HUES64 (cell line): ENCODE measurements around the gene NOBOX. TPM values are rescaled to one million over a fixed set of nuclear protein-coding genes. Genes with fewer than 3 reads are reported as not detected.
"Not testable (repeated sequence)": the region's sequence is repeated elsewhere in the genome, so short reads cannot be mapped to it uniquely, and the experiment has no call there.

Experiments
- H3K27ac ChIP-seq: 2 replicates; pipeline ENCODE4 v1.7.0; 2013; ENCODE audit warnings: low read depth, low read length, inconsistent platforms
- H3K27me3 ChIP-seq: 2 replicates; pipeline ENCODE4 v1.6.1; 2013; ENCODE audit warnings: mild to moderate bottlenecking, low read length; ENCODE audit not compliant: insufficient read depth
- H3K36me3 ChIP-seq: 2 replicates; pipeline ENCODE4 v1.6.1; 2013; ENCODE audit warnings: mild to moderate bottlenecking, low read length; ENCODE audit not compliant: insufficient read depth
- H3K4me1 ChIP-seq: 2 replicates; pipeline ENCODE4 v1.6.1; 2013; ENCODE audit warnings: mild to moderate bottlenecking, low read length, moderate library complexity; ENCODE audit not compliant: insufficient read depth
- H3K4me3 ChIP-seq: 2 replicates; pipeline ENCODE4 v1.5.1; 2013; ENCODE audit warnings: mild to moderate bottlenecking, low read length, moderate library complexity
- H3K9ac ChIP-seq: 2 replicates; pipeline ENCODE4 v1.6.1; 2013; ENCODE audit warnings: mild to moderate bottlenecking, low read depth, low read length
- H3K9me3 ChIP-seq: 2 replicates; pipeline ENCODE4 v1.6.1; 2013; ENCODE audit warnings: low read depth, low read length; ENCODE audit not compliant: insufficient read depth
- WGBS: fragments of 150-250, 120-280 bp; methylation state at CpG from one replicate; pipeline ENCODE4 v1.1.7; 2013; ENCODE audit warnings: missing lambda C conversion rate; 5-methylcytosine and 5-hydroxymethylcytosine counted together
- polyA plus RNA-seq, 2 experiments: library from polyadenylated mRNA; stranded (reverse); fragments of 50-300 nt; gene quantifications; one replicate each; pipeline ENCODE4 v1.2.3, GENCODE V29; 2013

NOBOX gene
- not detected for polyA plus RNA-seq (2013, experiment 1 of 2)
- polyA plus RNA-seq (2013, experiment 2 of 2): not detected

GRCh38 chr7:144403649-144404061 is at the start of gene NOBOX:
NOBOX (minus strand) TSS chr7:144403693.
- Histone ChIP-seq H3K36me3 (no peaks in the 10 kb centered on the region), H3K4me3 (no peak within 1 kb of the TSS), H3K27me3 (no peaks in the 10 kb centered on the region), H3K4me1 (no peaks in the 10 kb centered on the region; the same call in 1 of the 2 replicates), H3K9ac (no peak within 1 kb of the TSS), H3K27ac (no peak within 1 kb of the TSS), H3K9me3 (no peaks in the 10 kb centered on the region)
- WGBS: 95% methylated on average over 39 of the region's 39 CpGs

- peaks cover 44% of the 10 kb centered on the region for H3K9me3 ChIP-seq
- H3K9ac ChIP-seq: no peak overlapping the region
- H3K27ac ChIP-seq: no peak overlapping the region
- no peak overlapping the region for H3K4me3 ChIP-seq
- H3K36me3 ChIP-seq: no peaks in the 10 kb centered on the region
- no peaks in the 10 kb centered on the region for H3K27me3 ChIP-seq
- no peaks in the 10 kb centered on the region for H3K4me1 ChIP-seq
- WGBS: 95% methylated on average over 5 of the region's 5 CpGs
These were observed 48.6 kb upstream of the NOBOX start for GRCh38 chr7:144452064-144452463.

GRCh38 chr7:144445590-144445989 is 42.1 kb upstream of the NOBOX start:
- no peaks in the 10 kb centered on the region for H3K36me3 ChIP-seq
- WGBS: 78% methylated on average over 1 of the region's 1 CpG
- no peak overlapping the region for H3K9ac ChIP-seq
- no peak overlapping the region for H3K4me3 ChIP-seq
- no peaks in the 10 kb centered on the region for H3K4me1 ChIP-seq
- H3K9me3 ChIP-seq: no peaks in the 10 kb centered on the region
- no peak overlapping the region for H3K27ac ChIP-seq
- no peaks in the 10 kb centered on the region for H3K27me3 ChIP-seq

GRCh38 chr7:144439717-144440205 is 36.3 kb upstream of the NOBOX start:
- Histone ChIP-seq H3K9me3 (no peaks in the 10 kb centered on the region), H3K4me3 (no peak overlapping the region), H3K9ac (no peak overlapping the region), H3K4me1 (no peaks in the 10 kb centered on the region), H3K36me3 (no peaks in the 10 kb centered on the region), H3K27me3 (no peaks in the 10 kb centered on the region), H3K27ac (no peak overlapping the region)
- 86% methylated on average over 5 of the region's 5 CpGs for whole genome bisulfite sequencing

GRCh38 chr7:144438759-144439158 is 35.3 kb upstream of the NOBOX start:
- Histone ChIP-seq H3K4me1 (no peaks in the 10 kb centered on the region), H3K27ac (no peak overlapping the region), H3K9ac (no peak overlapping the region), H3K4me3 (no peak overlapping the region), H3K27me3 (no peaks in the 10 kb centered on the region), H3K9me3 (no peaks in the 10 kb centered on the region), H3K36me3 (no peaks in the 10 kb centered on the region)
- 93% methylated on average over 3 of the region's 3 CpGs for WGBS

- Histone ChIP-seq H3K4me1 (no peaks in the 10 kb centered on the region), H3K36me3 (no peaks in the 10 kb centered on the region), H3K9ac (no peak overlapping the region), H3K9me3 (no peaks in the 10 kb centered on the region), H3K27me3 (no peaks in the 10 kb centered on the region), H3K4me3 (no peak overlapping the region), H3K27ac (no peak overlapping the region)
- WGBS: 88% methylated on average over 4 of the region's 4 CpGs
These were observed 34.1 kb upstream of the NOBOX start for GRCh38 chr7:144437370-144438191.

- Histone ChIP-seq H3K36me3 (no peaks in the 10 kb centered on the region), H3K27me3 (no peaks in the 10 kb centered on the region), H3K4me3 (no peak overlapping the region), H3K4me1 (no peaks in the 10 kb centered on the region), H3K27ac (no peak overlapping the region), H3K9ac (no peak overlapping the region), H3K9me3 (no peaks in the 10 kb centered on the region)
- WGBS: 96% methylated on average over 9 of the region's 9 CpGs
These were observed 33.0 kb upstream of the NOBOX start for GRCh38 chr7:144436500-144436899.

GRCh38 chr7:144428431-144428830 is 24.9 kb upstream of the NOBOX start:
- Histone ChIP-seq H3K4me1 (no peaks in the 10 kb centered on the region), H3K27ac (no peak overlapping the region), H3K9ac (no peak overlapping the region), H3K27me3 (no peaks in the 10 kb centered on the region), H3K9me3 (peaks cover 37% of the 10 kb centered on the region), H3K36me3 (no peaks in the 10 kb centered on the region), H3K4me3 (no peak overlapping the region)
- WGBS: 89% methylated on average over 2 of the region's 2 CpGs

- not testable (repeated sequence) for H3K4me3 ChIP-seq
- 60% methylated on average over 2 of the region's 2 CpGs for WGBS
These were observed 24.0 kb upstream of the NOBOX start for GRCh38 chr7:144427539-144427938.

GRCh38 chr7:144418931-144419330 is 15.4 kb upstream of the NOBOX start:
- H3K27ac ChIP-seq, H3K9ac ChIP-seq, H3K27me3 ChIP-seq, H3K9me3 ChIP-seq, H3K4me1 ChIP-seq, H3K4me3 ChIP-seq, H3K36me3 ChIP-seq: not testable (repeated sequence)
- WGBS: 94% methylated on average over 4 of the region's 4 CpGs

More at GRCh38 chr7:144427539-144427938, 24.0 kb upstream of the NOBOX start:
- not testable (repeated sequence) for H3K4me1 ChIP-seq, H3K27ac ChIP-seq, H3K36me3 ChIP-seq, H3K9ac ChIP-seq, H3K27me3 ChIP-seq
- H3K9me3 ChIP-seq: peaks cover 37% of the 10 kb centered on the region

GRCh38 chr7:144416341-144416740 is 12.8 kb upstream of the NOBOX start:
- H3K4me1 ChIP-seq: no peaks in the 10 kb centered on the region
- H3K27ac ChIP-seq: no peak overlapping the region
- H3K4me3 ChIP-seq: no peak overlapping the region
- H3K9me3 ChIP-seq: 0 out of 2 replicates have a peak, but pooled peaks cover 2% of the 10 kb centered on the region
- H3K9ac ChIP-seq: no peak overlapping the region
- H3K36me3 ChIP-seq: no peaks in the 10 kb centered on the region
- H3K27me3 ChIP-seq: no peaks in the 10 kb centered on the region
